Liver (tissue), 9 donors: Measurements from ENCODE around the gene DUSP7. TPM values are rescaled to one million over a fixed set of nuclear protein-coding genes. Genes with fewer than 3 reads are reported as not detected.

ENCODE experiments used
- DNase-seq: peaks from one replicate; pipeline ENCODE4 v3.0.0-alpha.2; 2017; ENCODE audit warnings: low spot score
- H3K27ac ChIP-seq, 2 donors: one replicate each; pipeline ENCODE4 v1.7.0; 2013; ENCODE audit warnings: inconsistent platforms in 2 of 2, low read length in 2 of 2, control low read depth in 1 of 2, low read depth in 1 of 2, mild to moderate bottlenecking in 1 of 2
- H3K27me3 ChIP-seq, 4 donors: one replicate each; pipeline versions ENCODE4 v1.6.1 to v1.7.0; 2013; ENCODE audit warnings: low read length in 3 of 4, inconsistent platforms in 1 of 4, mild to moderate bottlenecking in 1 of 4, moderate library complexity in 1 of 4; ENCODE audit not compliant: control insufficient read depth in 4 of 4, insufficient read depth in 4 of 4
- H3K36me3 ChIP-seq, 4 donors: one replicate each; pipeline versions ENCODE4 v1.6.1 to v1.7.0; 2013; ENCODE audit warnings: low read length in 3 of 4, mild to moderate bottlenecking in 3 of 4, low read depth in 1 of 4, moderate library complexity in 1 of 4; ENCODE audit not compliant: control insufficient read depth in 4 of 4, insufficient read depth in 3 of 4
- H3K4me1 ChIP-seq, 4 donors: one replicate each; pipeline versions ENCODE4 v1.6.1 to v1.7.0; 2013; ENCODE audit warnings: low read length in 3 of 4, mild to moderate bottlenecking in 3 of 4, moderate library complexity in 1 of 4; ENCODE audit not compliant: control insufficient read depth in 4 of 4, insufficient read depth in 4 of 4
- H3K4me3 ChIP-seq, 3 donors: one replicate each; pipeline versions ENCODE4 v1.6.1 to v1.7.0; 2013; ENCODE audit warnings: low read length in 3 of 3, control low read depth in 1 of 3, low read depth in 1 of 3, mild to moderate bottlenecking in 1 of 3
- H3K9ac ChIP-seq, 2 donors: one replicate each; pipeline ENCODE4 v1.7.0; 2013; ENCODE audit warnings: low read length in 2 of 2, mild to moderate bottlenecking in 2 of 2, moderate library complexity in 2 of 2, control low read depth in 1 of 2, low read depth in 1 of 2
- H3K9me3 ChIP-seq, 4 donors: one replicate each; pipeline versions ENCODE4 v1.6.1 to v1.7.0; 2013; ENCODE audit warnings: low read length in 3 of 4; ENCODE audit not compliant: control insufficient read depth in 4 of 4
- CTCF ChIP-seq: fragments of 150-350 bp; IDR thresholded peaks from 2 replicates; pipeline ENCODE4 v1.5.1; 2017; ENCODE audit warnings: improper control_type of control experiment, low read depth, low read length; ENCODE audit not compliant: missing input control
- EGR1 ChIP-seq, 2 donors: IDR thresholded peaks; 2 replicates each; pipeline ENCODE4 v1.6.1; 2016 to 2018; ENCODE audit warnings: antibody characterized with exemption in 2 of 2, low read depth in 2 of 2
- FOXA1 ChIP-seq: IDR thresholded peaks from 2 replicates; pipeline ENCODE4 v1.6.1; 2016; ENCODE audit warnings: antibody characterized with exemption
- FOXA2 ChIP-seq: IDR thresholded peaks from 2 replicates; pipeline ENCODE4 v1.6.1; 2016; ENCODE audit warnings: antibody characterized with exemption
- GABPA ChIP-seq, 2 donors: IDR thresholded peaks in 1 of 2; conservative IDR thresholded peaks in 1 of 2; 2 replicates each; pipeline ENCODE4 v1.6.1; 2016; ENCODE audit warnings: antibody characterized with exemption in 2 of 2, mild to moderate bottlenecking in 1 of 2, moderate library complexity in 1 of 2
- HNF4A ChIP-seq, 2 donors: conservative IDR thresholded peaks; 2 replicates each; pipeline ENCODE4 v1.6.1; 2016; ENCODE audit warnings: antibody characterized with exemption in 2 of 2, mild to moderate bottlenecking in 2 of 2
- HNF4G ChIP-seq: IDR thresholded peaks from 2 replicates; pipeline ENCODE4 v1.6.1; 2016; ENCODE audit warnings: antibody characterized with exemption
- JUND ChIP-seq, 2 donors: IDR thresholded peaks; 2 replicates each; pipeline ENCODE4 v1.6.1; 2016; ENCODE audit warnings: antibody characterized with exemption in 2 of 2
- NR2F2 ChIP-seq: IDR thresholded peaks from 2 replicates; pipeline ENCODE4 v1.6.1; 2016; ENCODE audit warnings: antibody characterized with exemption
- RAD21 ChIP-seq, 2 donors: IDR thresholded peaks; 2 replicates each; pipeline ENCODE4 v1.6.1; 2016; ENCODE audit warnings: antibody characterized with exemption in 2 of 2, mild to moderate bottlenecking in 2 of 2
- RXRA ChIP-seq, 2 donors: IDR thresholded peaks; 2 replicates each; pipeline ENCODE4 v1.6.1; 2017 to 2018; ENCODE audit warnings: antibody characterized with exemption in 2 of 2, mild to moderate bottlenecking in 1 of 2
- SP1 ChIP-seq: IDR thresholded peaks from 2 replicates; pipeline ENCODE4 v1.6.1; 2018; ENCODE audit warnings: antibody characterized with exemption, mild to moderate bottlenecking
- TAF1 ChIP-seq: conservative IDR thresholded peaks from 2 replicates; pipeline ENCODE4 v1.6.1; 2016; ENCODE audit warnings: antibody characterized with exemption, mild to moderate bottlenecking
- YY1 ChIP-seq: IDR thresholded peaks from 2 replicates; pipeline ENCODE4 v1.6.1; 2016; ENCODE audit warnings: antibody characterized with exemption, mild to moderate bottlenecking
- ZBTB33 ChIP-seq: IDR thresholded peaks from 2 replicates; pipeline ENCODE4 v1.6.1; 2016; ENCODE audit warnings: antibody characterized with exemption
- WGBS: extraction: QIAGEN DNeasy Blood & Tissue Kit; methylation state at CpG from one replicate; pipeline ENCODE4 v1.1.7; 2013; 5-methylcytosine and 5-hydroxymethylcytosine counted together
- polyA plus RNA-seq, 2 donors: library from polyadenylated mRNA; stranded (reverse) in 1 of 2; unstranded in 1 of 2; fragments of 200-250 nt in 1 of 2; fragments of >200 nt in 1 of 2; fragmentation: Nextera tagmentation in 1 of 2; extraction: Ambion mirVana in 1 of 2; gene quantifications; one replicate each; pipeline versions ENCODE4 v1.2.1 to v1.2.3, GENCODE V29; 2013 to 2015
- total RNA-seq, 2 donors: library from RNA; depleted of rRNA; stranded (reverse); fragments of >200 nt; gene quantifications; one replicate each; pipeline ENCODE4 v1.2.3, GENCODE V29; 2014
- TF ChIP-seq, protein P1 (sequence below): IDR thresholded peaks from 2 replicates; pipeline ENCODE4 v1.6.1; 2016; ENCODE audit warnings: antibody characterized with exemption, mild to moderate bottlenecking
- TF ChIP-seq, protein P2 (sequence below): IDR thresholded peaks from 2 replicates; pipeline ENCODE4 v1.6.1; 2016; ENCODE audit warnings: antibody characterized with exemption
- donor health status: healthy.
- donor health status: healthy.
- donor health status: healthy.
- donor health status: healthy.
- donor health status: healthy.

Gene DUSP7
- total and polyA plus RNA-seq, 4 donors: 1.5 to 5.0 (median 3.7) TPM

GRCh38 chr3:52092271-52092660, 35.9 kb upstream of the DUSP7 start (continued):
- TF ChIP-seq ZBTB33: no peak
- TF ChIP-seq TAF1: no peak

- DNase-seq: no peak
- Histone ChIP-seq H3K27ac (no peak overlapping the region), H3K27me3 (no peaks in the 10 kb centered on the region), H3K36me3 (no peaks in the 10 kb centered on the region), H3K4me3 (no peak overlapping the region), H3K9ac (no peak overlapping the region), H3K4me1 (peaks cover 4 to 10% (median 7%) of the 10 kb centered on the region in 4 donors), H3K9me3 (no peaks in the 10 kb centered on the region)
- TF ChIP-seq GABPA (IDR thresholded peaks at IDR 0.05 in 1 of 2, conservative IDR thresholded peaks at IDR 0.05 in 1 of 2) (no peak), RXRA (IDR thresholded peaks at IDR 0.05) (no peak), YY1 (no peak), JUND (IDR thresholded peaks at IDR 0.05) (no peak), CTCF (no peak), HNF4G (no peak), ZBTB33 (no peak), RAD21 (IDR thresholded peaks at IDR 0.05) (no peak), FOXA1 (no peak), EGR1 (IDR thresholded peaks at IDR 0.05; ENCODE audit: low read depth in 2 of 2) (no peak), NR2F2 (no peak), HNF4A (conservative IDR thresholded peaks at IDR 0.05) (no peak), SP1 (no peak), FOXA2 (no peak)
- TF ChIP-seq, protein P1, sequence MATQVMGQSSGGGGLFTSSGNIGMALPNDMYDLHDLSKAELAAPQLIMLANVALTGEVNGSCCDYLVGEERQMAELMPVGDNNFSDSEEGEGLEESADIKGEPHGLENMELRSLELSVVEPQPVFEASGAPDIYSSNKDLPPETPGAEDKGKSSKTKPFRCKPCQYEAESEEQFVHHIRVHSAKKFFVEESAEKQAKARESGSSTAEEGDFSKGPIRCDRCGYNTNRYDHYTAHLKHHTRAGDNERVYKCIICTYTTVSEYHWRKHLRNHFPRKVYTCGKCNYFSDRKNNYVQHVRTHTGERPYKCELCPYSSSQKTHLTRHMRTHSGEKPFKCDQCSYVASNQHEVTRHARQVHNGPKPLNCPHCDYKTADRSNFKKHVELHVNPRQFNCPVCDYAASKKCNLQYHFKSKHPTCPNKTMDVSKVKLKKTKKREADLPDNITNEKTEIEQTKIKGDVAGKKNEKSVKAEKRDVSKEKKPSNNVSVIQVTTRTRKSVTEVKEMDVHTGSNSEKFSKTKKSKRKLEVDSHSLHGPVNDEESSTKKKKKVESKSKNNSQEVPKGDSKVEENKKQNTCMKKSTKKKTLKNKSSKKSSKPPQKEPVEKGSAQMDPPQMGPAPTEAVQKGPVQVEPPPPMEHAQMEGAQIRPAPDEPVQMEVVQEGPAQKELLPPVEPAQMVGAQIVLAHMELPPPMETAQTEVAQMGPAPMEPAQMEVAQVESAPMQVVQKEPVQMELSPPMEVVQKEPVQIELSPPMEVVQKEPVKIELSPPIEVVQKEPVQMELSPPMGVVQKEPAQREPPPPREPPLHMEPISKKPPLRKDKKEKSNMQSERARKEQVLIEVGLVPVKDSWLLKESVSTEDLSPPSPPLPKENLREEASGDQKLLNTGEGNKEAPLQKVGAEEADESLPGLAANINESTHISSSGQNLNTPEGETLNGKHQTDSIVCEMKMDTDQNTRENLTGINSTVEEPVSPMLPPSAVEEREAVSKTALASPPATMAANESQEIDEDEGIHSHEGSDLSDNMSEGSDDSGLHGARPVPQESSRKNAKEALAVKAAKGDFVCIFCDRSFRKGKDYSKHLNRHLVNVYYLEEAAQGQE: no peak
- TF ChIP-seq, protein P2, sequence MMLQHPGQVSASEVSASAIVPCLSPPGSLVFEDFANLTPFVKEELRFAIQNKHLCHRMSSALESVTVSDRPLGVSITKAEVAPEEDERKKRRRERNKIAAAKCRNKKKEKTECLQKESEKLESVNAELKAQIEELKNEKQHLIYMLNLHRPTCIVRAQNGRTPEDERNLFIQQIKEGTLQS: no peak
- 92% methylated on average over 5 of the region's 5 CpGs for WGBS
Observed at GRCh38 chr3:52091586-52092270, 35.4 kb upstream of the DUSP7 start.
